Erythroblast (primary cell): Measurements from ENCODE around the gene CYP2B6.
"Not testable (repeated sequence)": the region's sequence is repeated elsewhere in the genome, so short reads cannot be mapped to it uniquely, and the experiment has no call there.

Source experiments
- DNase-seq, 2 experiments: peaks; one replicate each; lab custom pipeline; 2025; lab: John Stamatoyannopoulos, UW
- GATA1 ChIP-seq: IDR thresholded peaks from 2 replicates; pipeline ENCODE4 v1.6.1; 2011; ENCODE audit warnings: low read depth, mild to moderate bottlenecking, control low read depth, low read length, moderate library complexity
- POLR2A ChIP-seq: IDR thresholded peaks from 2 replicates; pipeline ENCODE4 v1.6.1; 2011; ENCODE audit warnings: mild to moderate bottlenecking, low read length

Gene CYP2B6

GRCh38 chr19:40990972-40991381 is at the start of gene CYP2B6:
Gene CYP2B6, plus strand, starts transcription at chr19:40991282. Its CDS starts 24 bp downstream, at chr19:40991306.
- DNase-seq: no peak
- TF ChIP-seq GATA1: no peak
- no peak for TF ChIP-seq POLR2A

- no peak for TF ChIP-seq GATA1
- no peak for TF ChIP-seq POLR2A
- DNase-seq: no peak
These were observed 49.4 kb upstream of the CYP2B6 start for GRCh38 chr19:40941481-40942219.

GRCh38 chr19:40945645-40946044 is 45.4 kb upstream of the CYP2B6 start:
- DNase-seq: no peak
- TF ChIP-seq GATA1: no peak
- TF ChIP-seq POLR2A: no peak

- TF ChIP-seq GATA1: no peak
- TF ChIP-seq POLR2A: no peak
- DNase-seq: no peak
These were observed 44.0 kb upstream of the CYP2B6 start for GRCh38 chr19:40947114-40947513.

- TF ChIP-seq POLR2A: no peak
- no peak for TF ChIP-seq GATA1
- no peak for DNase-seq
These were observed 43.5 kb upstream of the CYP2B6 start for GRCh38 chr19:40947573-40947972.

- DNase-seq: no peak
- TF ChIP-seq POLR2A: no peak
These were observed 42.3 kb upstream of the CYP2B6 start for GRCh38 chr19:40948580-40949299.

GRCh38 chr19:40954573-40954972 is 36.5 kb upstream of the CYP2B6 start:
- peak; percentile 20 to 30 for DNase-seq
- TF ChIP-seq POLR2A: no peak
- no peak for TF ChIP-seq GATA1

GRCh38 chr19:40959338-40959737 is 31.7 kb upstream of the CYP2B6 start:
- DNase-seq: no peak
- TF ChIP-seq POLR2A: no peak
- TF ChIP-seq GATA1: no peak

- no peak for DNase-seq
- TF ChIP-seq GATA1 (no peak), POLR2A (no peak)
These were observed 30.9 kb upstream of the CYP2B6 start for GRCh38 chr19:40960062-40960685.

GRCh38 chr19:40960780-40961179 is 30.3 kb upstream of the CYP2B6 start:
- TF ChIP-seq POLR2A (no peak), GATA1 (no peak)
- DNase-seq: no peak

- TF ChIP-seq GATA1: no peak
- DNase-seq: no peak
These were observed 28.6 kb upstream of the CYP2B6 start for GRCh38 chr19:40962460-40962961.

GRCh38 chr19:40964361-40964760 is 26.7 kb upstream of the CYP2B6 start:
- not testable (repeated sequence) for DNase-seq

- not testable (repeated sequence) for DNase-seq
These were observed 25.7 kb upstream of the CYP2B6 start for GRCh38 chr19:40965351-40965750.

GRCh38 chr19:40966591-40966990 is 24.5 kb upstream of the CYP2B6 start:
- not testable (repeated sequence) for DNase-seq

- not testable (repeated sequence) for DNase-seq
These were observed 23.0 kb upstream of the CYP2B6 start for GRCh38 chr19:40968065-40968464.

GRCh38 chr19:40969721-40970120 is 21.4 kb upstream of the CYP2B6 start:
- not testable (repeated sequence) for DNase-seq

- not testable (repeated sequence) for DNase-seq
These were observed 20.4 kb upstream of the CYP2B6 start for GRCh38 chr19:40970396-40971345.
